ENCODE data around the gene POU4F3.

- no peak for TF ChIP-seq POLR2AphosphoS5 (IDR thresholded peaks at IDR 0.05)
- TF ChIP-seq, protein P1, sequence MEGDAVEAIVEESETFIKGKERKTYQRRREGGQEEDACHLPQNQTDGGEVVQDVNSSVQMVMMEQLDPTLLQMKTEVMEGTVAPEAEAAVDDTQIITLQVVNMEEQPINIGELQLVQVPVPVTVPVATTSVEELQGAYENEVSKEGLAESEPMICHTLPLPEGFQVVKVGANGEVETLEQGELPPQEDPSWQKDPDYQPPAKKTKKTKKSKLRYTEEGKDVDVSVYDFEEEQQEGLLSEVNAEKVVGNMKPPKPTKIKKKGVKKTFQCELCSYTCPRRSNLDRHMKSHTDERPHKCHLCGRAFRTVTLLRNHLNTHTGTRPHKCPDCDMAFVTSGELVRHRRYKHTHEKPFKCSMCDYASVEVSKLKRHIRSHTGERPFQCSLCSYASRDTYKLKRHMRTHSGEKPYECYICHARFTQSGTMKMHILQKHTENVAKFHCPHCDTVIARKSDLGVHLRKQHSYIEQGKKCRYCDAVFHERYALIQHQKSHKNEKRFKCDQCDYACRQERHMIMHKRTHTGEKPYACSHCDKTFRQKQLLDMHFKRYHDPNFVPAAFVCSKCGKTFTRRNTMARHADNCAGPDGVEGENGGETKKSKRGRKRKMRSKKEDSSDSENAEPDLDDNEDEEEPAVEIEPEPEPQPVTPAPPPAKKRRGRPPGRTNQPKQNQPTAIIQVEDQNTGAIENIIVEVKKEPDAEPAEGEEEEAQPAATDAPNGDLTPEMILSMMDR (IDR thresholded peaks at IDR 0.05): no peak
Measured at GRCh38 chr5:146331423-146331822, 7.2 kb upstream of the POU4F3 start.

Data from transverse colon (tissue), 4 donors.